HL-60/S4 treated with retinoic acid at 250 ng/mL for 4 days and 3 days (cell line): Measurements from ENCODE around the gene SESN3.

Source experiments
- in situ Hi-C: fragments of 300-500 bp; cut with MboI; formaldehyde crosslinking; loops from 2 replicates; pipeline ENCODE4 v1.7.0; 2022; ENCODE audit warnings: low sequenced_read_pairs

The SESN3 gene

DNA sequence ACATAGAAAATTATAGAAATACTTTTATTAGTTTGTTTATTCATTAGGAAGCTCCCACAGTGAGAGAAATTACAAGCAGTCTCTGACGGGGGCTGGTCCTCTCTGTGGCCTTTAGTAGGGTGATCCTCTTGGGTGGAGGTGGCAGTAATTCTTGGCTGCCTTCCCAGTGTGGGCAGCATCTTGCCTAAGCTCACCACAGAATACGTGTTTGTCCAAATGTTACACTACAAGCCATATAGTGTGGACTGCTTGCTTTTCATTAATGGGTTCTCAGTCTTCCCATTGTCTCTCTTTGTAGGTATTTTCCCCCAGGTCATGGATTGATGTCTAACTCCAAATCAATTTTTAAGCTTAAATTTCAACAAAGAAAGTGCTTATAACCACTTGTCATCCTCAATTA lies 98.0 kb downstream of the SESN3 start:
- in situ Hi-C loops, result no loop called here

DNA sequence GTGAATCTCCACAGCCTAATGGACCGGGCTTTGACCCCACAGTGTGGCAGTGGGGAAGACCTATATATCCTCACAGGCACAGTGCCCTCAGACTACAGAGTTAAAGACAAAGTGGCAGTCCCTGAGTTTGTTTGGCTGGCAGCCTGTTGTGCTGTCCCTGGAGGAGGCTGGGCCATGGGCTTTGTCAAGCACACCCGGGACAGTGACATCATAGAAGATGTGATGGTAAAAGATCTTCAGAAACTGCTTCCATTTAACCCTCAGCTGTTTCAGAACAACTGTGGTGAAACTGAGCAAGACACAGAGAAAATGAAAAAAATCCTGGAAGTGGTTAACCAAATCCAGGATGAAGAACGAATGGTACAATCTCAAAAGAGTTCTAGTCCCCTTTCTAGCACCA lies 102.4 kb downstream of the SESN3 start:
- in situ Hi-C loops, result no loop called here

DNA sequence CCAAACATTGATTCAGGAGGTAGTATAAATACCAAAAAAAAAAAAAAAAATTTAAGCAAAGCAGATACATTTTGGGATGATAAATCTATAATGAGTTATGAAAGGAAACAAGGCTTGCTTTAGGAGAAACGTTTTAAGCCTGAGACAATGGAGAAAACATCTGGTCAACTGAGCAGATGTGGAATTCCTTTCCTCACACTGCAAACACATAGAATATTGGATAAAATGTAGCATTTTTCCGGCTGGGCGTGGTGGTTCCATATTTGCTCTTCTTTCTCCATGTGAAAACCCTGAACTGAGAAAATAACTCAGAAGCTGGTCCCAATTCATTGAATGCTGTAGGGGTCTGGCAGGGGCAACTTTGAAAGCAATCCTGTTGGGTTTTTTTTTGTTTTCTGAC lies 107.4 kb downstream of the SESN3 start:
- in situ Hi-C loops, result no loop called here

DNA sequence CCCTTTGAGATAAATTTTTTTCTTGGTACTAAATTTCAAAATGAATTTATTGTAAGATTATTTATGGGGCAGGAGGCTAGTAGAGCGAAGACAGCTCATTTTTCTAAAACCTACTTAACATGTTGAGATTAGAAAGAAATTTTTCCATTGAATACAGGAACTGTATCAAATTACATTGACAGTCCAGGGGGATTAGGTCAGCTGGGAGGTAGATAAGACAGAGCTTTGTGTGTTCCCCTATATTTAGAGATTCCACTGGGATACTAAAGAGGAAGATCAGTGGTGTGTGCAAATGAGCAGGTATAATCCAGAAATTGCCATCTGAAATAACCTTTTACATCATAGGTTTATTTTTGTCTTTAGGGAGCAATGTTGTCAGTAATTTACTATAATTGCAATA lies 109.3 kb downstream of the SESN3 start:
- in situ Hi-C loops, result no loop called here

DNA sequence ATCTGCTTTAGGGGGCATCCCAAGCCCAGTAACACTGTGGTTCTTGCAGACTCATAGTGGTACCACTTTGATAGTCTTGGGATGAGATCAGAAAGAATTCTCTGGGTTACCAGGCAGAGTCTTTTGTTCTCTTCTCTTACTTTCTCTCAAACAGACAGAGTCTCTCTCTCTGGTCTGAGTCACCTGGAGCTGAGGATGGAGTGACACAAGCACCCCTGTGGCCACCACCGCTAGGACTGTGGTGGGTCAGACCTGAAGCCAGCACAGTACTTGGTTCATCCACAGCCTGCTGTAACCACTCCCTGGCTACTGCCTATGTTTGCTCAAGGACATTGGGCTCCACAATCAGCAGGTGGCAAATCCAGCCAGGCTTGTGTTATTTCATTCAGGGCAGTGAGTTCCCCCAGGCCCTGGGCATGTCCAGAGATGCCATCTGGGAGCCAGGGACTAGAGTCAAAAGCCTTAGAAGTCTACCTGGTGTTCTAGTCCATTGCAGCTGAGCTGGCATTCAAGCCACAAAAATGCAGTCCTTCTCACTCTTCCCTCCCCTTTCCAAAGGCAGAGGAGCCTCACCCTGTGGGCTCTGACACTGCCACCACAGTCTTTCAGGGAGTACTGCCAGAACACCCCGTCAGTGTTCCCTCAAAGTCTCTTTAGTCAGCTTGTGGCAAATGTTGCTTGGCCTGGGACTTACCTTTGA lies 111.5 kb downstream of the SESN3 start:
- in situ Hi-C loops, result no loop called here

DNA sequence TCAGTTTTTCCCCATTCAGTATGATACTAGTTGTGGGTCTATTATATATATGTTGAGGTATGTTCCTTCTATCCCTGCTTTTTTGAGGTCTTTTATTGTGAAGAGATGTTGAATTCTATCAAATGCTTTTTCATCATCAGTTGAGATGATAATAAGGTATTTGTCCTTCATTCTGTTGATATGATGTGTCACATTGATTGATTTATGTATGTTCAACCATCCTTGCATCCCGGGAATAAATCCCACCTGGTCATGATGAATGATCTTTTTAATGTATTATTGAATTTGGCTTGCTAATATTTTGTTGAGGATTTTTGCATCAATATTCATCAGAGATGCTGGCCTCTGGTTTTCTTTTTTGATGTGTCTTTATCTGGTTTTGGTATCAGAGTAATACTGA lies 115.4 kb downstream of the SESN3 start:
- in situ Hi-C loops, result no loop called here
